HEK293 (cell line): ENCODE results near the gene WASF2.

ENCODE experiments used
- ATF2 ChIP-seq: fragments of 450-650 bp; formaldehyde crosslinking; IDR thresholded peaks from 2 replicates; pipeline ENCODE4 v1.5.1; 2016; ENCODE audit warnings: missing biosample characterization, missing genetic modification characterization, low read depth
- CTCF ChIP-seq: fragments of 450-650 bp; formaldehyde crosslinking; IDR thresholded peaks from 2 replicates; pipeline ENCODE4 v1.5.1; 2016; ENCODE audit warnings: missing biosample characterization, missing genetic modification characterization
- FEZF1 ChIP-seq: fragments of 450-650 bp; formaldehyde crosslinking; IDR thresholded peaks from 2 replicates; pipeline ENCODE4 v1.5.1; 2016; ENCODE audit warnings: missing biosample characterization, missing genetic modification characterization
- GLIS1 ChIP-seq: fragments of 450-650 bp; formaldehyde crosslinking; IDR thresholded peaks from 2 replicates; pipeline ENCODE4 v1.5.1; 2016; ENCODE audit warnings: missing biosample characterization, missing genetic modification characterization
- KLF16 ChIP-seq: fragments of 450-650 bp; formaldehyde crosslinking; IDR thresholded peaks from 2 replicates; pipeline ENCODE4 v1.5.1; 2017; ENCODE audit warnings: missing biosample characterization, missing genetic modification characterization
- PRDM1 ChIP-seq: fragments of 450-650 bp; formaldehyde crosslinking; IDR thresholded peaks from 2 replicates; pipeline ENCODE4; 2016; ENCODE audit warnings: missing biosample characterization, missing genetic modification characterization
- RBAK ChIP-seq: fragments of 450-650 bp; formaldehyde crosslinking; IDR thresholded peaks from 2 replicates; pipeline ENCODE4 v1.5.1; 2016; ENCODE audit warnings: missing biosample characterization, missing genetic modification characterization
- SALL2 ChIP-seq: fragments of 450-650 bp; formaldehyde crosslinking; IDR thresholded peaks from 2 replicates; pipeline ENCODE4 v1.5.0; 2017; ENCODE audit warnings: missing biosample characterization, mild to moderate bottlenecking, missing genetic modification characterization, borderline replicate concordance
- ZIC2 ChIP-seq: fragments of 450-650 bp; formaldehyde crosslinking; IDR thresholded peaks from 2 replicates; pipeline ENCODE4 v1.5.1; 2016; ENCODE audit warnings: missing biosample characterization, missing genetic modification characterization
- ZNF133 ChIP-seq: fragments of 450-650 bp; formaldehyde crosslinking; IDR thresholded peaks from 2 replicates; pipeline ENCODE4 v1.5.1; 2016; ENCODE audit warnings: missing biosample characterization, missing genetic modification characterization
- ZNF138 ChIP-seq: fragments of 450-650 bp; formaldehyde crosslinking; IDR thresholded peaks from 2 replicates; pipeline ENCODE4 v1.5.1; 2016; ENCODE audit warnings: missing biosample characterization, missing genetic modification characterization, borderline replicate concordance
- ZNF175 ChIP-seq: fragments of 450-650 bp; formaldehyde crosslinking; IDR thresholded peaks from 2 replicates; pipeline ENCODE4 v1.5.1; 2016; ENCODE audit warnings: missing biosample characterization, missing genetic modification characterization
- ZNF184 ChIP-seq: fragments of 450-650 bp; IDR thresholded peaks from 2 replicates; pipeline ENCODE4 v1.5.1; 2018; ENCODE audit warnings: missing biosample characterization, mild to moderate bottlenecking, missing genetic modification characterization
- ZNF19 ChIP-seq: fragments of 450-650 bp; formaldehyde crosslinking; IDR thresholded peaks from 2 replicates; pipeline ENCODE4; 2016; ENCODE audit warnings: missing biosample characterization, missing genetic modification characterization, low read depth
- ZNF221 ChIP-seq: fragments of 450-650 bp; formaldehyde crosslinking; IDR thresholded peaks from 2 replicates; pipeline ENCODE4 v1.5.1; 2017; ENCODE audit warnings: missing biosample characterization, missing genetic modification characterization, borderline replicate concordance
- ZNF266 ChIP-seq: fragments of 450-650 bp; formaldehyde crosslinking; IDR thresholded peaks from 2 replicates; pipeline ENCODE4 v1.5.1; 2016; ENCODE audit warnings: missing biosample characterization, missing genetic modification characterization, low read depth
- ZNF366 ChIP-seq: fragments of 450-650 bp; formaldehyde crosslinking; conservative IDR thresholded peaks from 2 replicates; pipeline ENCODE4 v1.5.1; 2016; ENCODE audit warnings: missing biosample characterization, missing genetic modification characterization
- ZNF48 ChIP-seq: fragments of 450-650 bp; formaldehyde crosslinking; IDR thresholded peaks from 2 replicates; pipeline ENCODE4 v1.5.1; 2016; ENCODE audit warnings: missing biosample characterization, missing genetic modification characterization
- ZNF548 ChIP-seq: fragments of 450-650 bp; formaldehyde crosslinking; IDR thresholded peaks from 2 replicates; pipeline ENCODE4 v1.5.1; 2016; ENCODE audit warnings: missing biosample characterization, missing genetic modification characterization
- ZNF571 ChIP-seq: fragments of 450-650 bp; formaldehyde crosslinking; IDR thresholded peaks from 2 replicates; pipeline ENCODE4 v1.5.0; 2017; ENCODE audit warnings: missing biosample characterization, missing genetic modification characterization
- ZNF629 ChIP-seq: fragments of 450-650 bp; formaldehyde crosslinking; IDR thresholded peaks from 2 replicates; pipeline ENCODE4 v1.5.1; 2017; ENCODE audit warnings: missing biosample characterization, missing genetic modification characterization
- ZNF670 ChIP-seq: fragments of 450-650 bp; formaldehyde crosslinking; IDR thresholded peaks from 2 replicates; pipeline ENCODE4 v1.5.1; 2016; ENCODE audit warnings: missing biosample characterization, missing genetic modification characterization, low read depth
- ZNF843 ChIP-seq: fragments of 450-650 bp; formaldehyde crosslinking; IDR thresholded peaks from 2 replicates; pipeline ENCODE4 v1.5.1; 2016; ENCODE audit warnings: missing biosample characterization, missing genetic modification characterization
- TF ChIP-seq, protein P1 (sequence below): fragments of 450-650 bp; formaldehyde crosslinking; IDR thresholded peaks from 2 replicates; pipeline ENCODE4 v1.5.1; 2016; ENCODE audit warnings: missing biosample characterization, missing genetic modification characterization, borderline replicate concordance
- TF ChIP-seq, protein P2 (sequence below): fragments of 450-650 bp; formaldehyde crosslinking; IDR thresholded peaks from 2 replicates; pipeline ENCODE4 v1.5.1; 2016; ENCODE audit warnings: missing biosample characterization, missing genetic modification characterization
- TF ChIP-seq, protein P3 (sequence below): fragments of 450-650 bp; formaldehyde crosslinking; IDR thresholded peaks from 2 replicates; pipeline ENCODE4 v1.5.1; 2016; ENCODE audit warnings: missing biosample characterization, missing genetic modification characterization

The WASF2 gene

DNA sequence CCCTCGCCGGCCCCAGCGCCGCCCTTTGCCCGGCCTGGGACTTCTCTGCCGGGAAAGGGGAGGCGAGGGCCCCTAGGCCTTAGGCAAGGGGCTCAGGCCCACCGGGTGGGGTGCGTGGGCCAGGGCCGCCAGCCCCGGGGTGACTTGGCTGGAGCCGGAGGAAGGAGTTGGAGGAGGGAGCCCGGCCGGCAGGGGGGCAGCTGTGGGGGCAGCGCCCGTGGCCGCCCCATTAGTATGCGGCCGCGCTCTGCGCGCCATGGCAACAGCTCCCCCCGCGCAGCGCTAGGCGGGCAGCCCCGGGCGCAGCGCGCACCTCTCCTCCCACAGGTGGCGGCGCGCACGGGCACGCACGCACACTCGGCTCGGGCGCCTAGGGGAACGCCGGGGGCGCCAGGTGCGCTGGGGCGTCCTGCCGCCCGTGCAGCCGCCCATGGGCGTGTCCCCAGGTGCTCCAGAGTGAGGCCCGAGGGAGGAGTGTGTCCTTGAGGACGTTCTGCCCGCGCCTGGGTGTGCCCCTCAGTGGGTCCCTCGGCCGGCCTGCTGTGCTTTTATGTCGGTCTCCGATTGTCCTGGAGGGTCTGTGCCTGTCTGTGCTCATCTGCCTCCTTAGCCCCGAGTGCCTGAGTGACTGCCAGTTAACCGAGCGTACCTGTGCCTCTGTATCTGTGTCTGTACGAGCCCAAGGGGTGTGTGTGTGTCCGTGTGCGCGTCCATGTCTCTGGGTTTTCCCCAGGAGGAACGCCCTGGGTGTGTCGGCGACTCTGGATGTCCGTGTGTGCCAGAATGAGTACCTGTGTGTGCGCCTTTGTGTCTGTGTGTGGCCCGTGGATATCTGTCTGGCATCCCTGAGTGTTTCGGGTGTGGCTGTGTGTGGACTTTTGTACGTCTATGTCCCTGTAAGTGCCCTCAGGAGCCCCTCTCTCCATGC is 38.2 kb upstream of the WASF2 start (continued):
- TF ChIP-seq, protein P1, sequence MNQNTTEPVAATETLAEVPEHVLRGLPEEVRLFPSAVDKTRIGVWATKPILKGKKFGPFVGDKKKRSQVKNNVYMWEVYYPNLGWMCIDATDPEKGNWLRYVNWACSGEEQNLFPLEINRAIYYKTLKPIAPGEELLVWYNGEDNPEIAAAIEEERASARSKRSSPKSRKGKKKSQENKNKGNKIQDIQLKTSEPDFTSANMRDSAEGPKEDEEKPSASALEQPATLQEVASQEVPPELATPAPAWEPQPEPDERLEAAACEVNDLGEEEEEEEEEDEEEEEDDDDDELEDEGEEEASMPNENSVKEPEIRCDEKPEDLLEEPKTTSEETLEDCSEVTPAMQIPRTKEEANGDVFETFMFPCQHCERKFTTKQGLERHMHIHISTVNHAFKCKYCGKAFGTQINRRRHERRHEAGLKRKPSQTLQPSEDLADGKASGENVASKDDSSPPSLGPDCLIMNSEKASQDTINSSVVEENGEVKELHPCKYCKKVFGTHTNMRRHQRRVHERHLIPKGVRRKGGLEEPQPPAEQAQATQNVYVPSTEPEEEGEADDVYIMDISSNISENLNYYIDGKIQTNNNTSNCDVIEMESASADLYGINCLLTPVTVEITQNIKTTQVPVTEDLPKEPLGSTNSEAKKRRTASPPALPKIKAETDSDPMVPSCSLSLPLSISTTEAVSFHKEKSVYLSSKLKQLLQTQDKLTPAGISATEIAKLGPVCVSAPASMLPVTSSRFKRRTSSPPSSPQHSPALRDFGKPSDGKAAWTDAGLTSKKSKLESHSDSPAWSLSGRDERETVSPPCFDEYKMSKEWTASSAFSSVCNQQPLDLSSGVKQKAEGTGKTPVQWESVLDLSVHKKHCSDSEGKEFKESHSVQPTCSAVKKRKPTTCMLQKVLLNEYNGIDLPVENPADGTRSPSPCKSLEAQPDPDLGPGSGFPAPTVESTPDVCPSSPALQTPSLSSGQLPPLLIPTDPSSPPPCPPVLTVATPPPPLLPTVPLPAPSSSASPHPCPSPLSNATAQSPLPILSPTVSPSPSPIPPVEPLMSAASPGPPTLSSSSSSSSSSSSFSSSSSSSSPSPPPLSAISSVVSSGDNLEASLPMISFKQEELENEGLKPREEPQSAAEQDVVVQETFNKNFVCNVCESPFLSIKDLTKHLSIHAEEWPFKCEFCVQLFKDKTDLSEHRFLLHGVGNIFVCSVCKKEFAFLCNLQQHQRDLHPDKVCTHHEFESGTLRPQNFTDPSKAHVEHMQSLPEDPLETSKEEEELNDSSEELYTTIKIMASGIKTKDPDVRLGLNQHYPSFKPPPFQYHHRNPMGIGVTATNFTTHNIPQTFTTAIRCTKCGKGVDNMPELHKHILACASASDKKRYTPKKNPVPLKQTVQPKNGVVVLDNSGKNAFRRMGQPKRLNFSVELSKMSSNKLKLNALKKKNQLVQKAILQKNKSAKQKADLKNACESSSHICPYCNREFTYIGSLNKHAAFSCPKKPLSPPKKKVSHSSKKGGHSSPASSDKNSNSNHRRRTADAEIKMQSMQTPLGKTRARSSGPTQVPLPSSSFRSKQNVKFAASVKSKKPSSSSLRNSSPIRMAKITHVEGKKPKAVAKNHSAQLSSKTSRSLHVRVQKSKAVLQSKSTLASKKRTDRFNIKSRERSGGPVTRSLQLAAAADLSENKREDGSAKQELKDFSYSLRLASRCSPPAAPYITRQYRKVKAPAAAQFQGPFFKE (tag by site-specific recombination), result no peak
- no peak for TF ChIP-seq ZNF571 (tag by site-specific recombination)
- peak; percentile 91 for TF ChIP-seq GLIS1 (tag by site-specific recombination)
- no peak for TF ChIP-seq ZNF48 (tag by site-specific recombination)
- no peak for TF ChIP-seq PRDM1 (tag by site-specific recombination)
- TF ChIP-seq RBAK, result no peak
- TF ChIP-seq, protein P2, sequence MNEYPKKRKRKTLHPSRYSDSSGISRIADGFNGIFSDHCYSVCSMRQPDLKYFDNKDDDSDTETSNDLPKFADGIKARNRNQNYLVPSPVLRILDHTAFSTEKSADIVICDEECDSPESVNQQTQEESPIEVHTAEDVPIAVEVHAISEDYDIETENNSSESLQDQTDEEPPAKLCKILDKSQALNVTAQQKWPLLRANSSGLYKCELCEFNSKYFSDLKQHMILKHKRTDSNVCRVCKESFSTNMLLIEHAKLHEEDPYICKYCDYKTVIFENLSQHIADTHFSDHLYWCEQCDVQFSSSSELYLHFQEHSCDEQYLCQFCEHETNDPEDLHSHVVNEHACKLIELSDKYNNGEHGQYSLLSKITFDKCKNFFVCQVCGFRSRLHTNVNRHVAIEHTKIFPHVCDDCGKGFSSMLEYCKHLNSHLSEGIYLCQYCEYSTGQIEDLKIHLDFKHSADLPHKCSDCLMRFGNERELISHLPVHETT (tag by site-specific recombination), result no peak
- no peak for TF ChIP-seq ZNF366
- no peak for TF ChIP-seq ZNF266 (tag by site-specific recombination)
- no peak for TF ChIP-seq FEZF1 (tag by site-specific recombination)
- no peak for TF ChIP-seq KLF16 (tag by site-specific recombination)
- peak; percentile 50 for TF ChIP-seq ZIC2
- TF ChIP-seq ZNF175 (tag by site-specific recombination), result no peak
- no peak for TF ChIP-seq ZNF548
- no peak for TF ChIP-seq ZNF19 (tag by site-specific recombination)
- TF ChIP-seq ZNF133 (tag by site-specific recombination), result no peak
- no peak for TF ChIP-seq ZNF629 (tag by site-specific recombination)
- TF ChIP-seq ZNF843 (tag by site-specific recombination), result no peak
- TF ChIP-seq ATF2 (tag by site-specific recombination), result no peak
- no peak for TF ChIP-seq ZNF221 (tag by site-specific recombination)
- TF ChIP-seq ZNF670 (tag by site-specific recombination), result no peak
- no peak for TF ChIP-seq ZNF138 (tag by site-specific recombination)
- TF ChIP-seq, protein P3, sequence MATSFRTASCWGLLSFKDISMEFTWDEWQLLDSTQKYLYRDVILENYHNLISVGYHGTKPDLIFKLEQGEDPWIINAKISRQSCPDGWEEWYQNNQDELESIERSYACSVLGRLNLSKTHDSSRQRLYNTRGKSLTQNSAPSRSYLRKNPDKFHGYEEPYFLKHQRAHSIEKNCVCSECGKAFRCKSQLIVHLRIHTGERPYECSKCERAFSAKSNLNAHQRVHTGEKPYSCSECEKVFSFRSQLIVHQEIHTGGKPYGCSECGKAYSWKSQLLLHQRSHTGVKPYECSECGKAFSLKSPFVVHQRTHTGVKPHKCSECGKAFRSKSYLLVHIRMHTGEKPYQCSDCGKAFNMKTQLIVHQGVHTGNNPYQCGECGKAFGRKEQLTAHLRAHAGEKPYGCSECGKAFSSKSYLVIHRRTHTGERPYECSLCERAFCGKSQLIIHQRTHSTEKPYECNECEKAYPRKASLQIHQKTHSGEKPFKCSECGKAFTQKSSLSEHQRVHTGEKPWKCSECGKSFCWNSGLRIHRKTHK (tag by site-specific recombination), result no peak
- no peak for TF ChIP-seq SALL2 (tag by site-specific recombination)
- TF ChIP-seq ZNF184, result no peak
- peak; percentile 60 for TF ChIP-seq CTCF (tag by site-specific recombination)
